NCI-H69 (cell line): ENCODE data around the gene ATP6V1C2.
"Not testable (repeated sequence)": the region's sequence is repeated elsewhere in the genome, so short reads cannot be mapped to it uniquely, and the experiment has no call there.

Experiments used
- DNase-seq: peaks from one replicate; lab custom pipeline; 2025; lab: John Stamatoyannopoulos, UW

Gene ATP6V1C2

GRCh38 chr2:10813163-10814138 is 92.0 kb downstream of the ATP6V1C2 start:
- not testable (repeated sequence) for DNase-seq

- DNase-seq: no peak
These were observed 92.7 kb downstream of the ATP6V1C2 start for GRCh38 chr2:10814142-10814541.

GRCh38 chr2:10814571-10815331 is 93.3 kb downstream of the ATP6V1C2 start:
- peak; percentile 6 for DNase-seq

GRCh38 chr2:10817413-10817812 is 96.0 kb downstream of the ATP6V1C2 start:
- DNase-seq: no peak

- DNase-seq: not testable (repeated sequence)
These were observed 96.9 kb downstream of the ATP6V1C2 start for GRCh38 chr2:10818305-10818704.

GRCh38 chr2:10818984-10819383 is 97.6 kb downstream of the ATP6V1C2 start:
- no peak for DNase-seq

GRCh38 chr2:10819714-10820314 is 98.4 kb downstream of the ATP6V1C2 start:
- DNase-seq: no peak

GRCh38 chr2:10820562-10820961 is 99.1 kb downstream of the ATP6V1C2 start:
- DNase-seq: no peak

GRCh38 chr2:10820978-10821695 is 99.7 kb downstream of the ATP6V1C2 start:
- DNase-seq: no peak

- no peak for DNase-seq
These were observed 102.8 kb downstream of the ATP6V1C2 start for GRCh38 chr2:10824191-10824590.

- DNase-seq: no peak
These were observed 104.6 kb downstream of the ATP6V1C2 start for GRCh38 chr2:10826026-10826425.

- no peak for DNase-seq
These were observed 105.2 kb downstream of the ATP6V1C2 start for GRCh38 chr2:10826625-10827024.

- DNase-seq: no peak
These were observed 106.9 kb downstream of the ATP6V1C2 start for GRCh38 chr2:10828346-10828745.

- peak; percentile 4 for DNase-seq
These were observed 107.9 kb downstream of the ATP6V1C2 start for GRCh38 chr2:10829299-10829698.

GRCh38 chr2:10830203-10830602 is 108.8 kb downstream of the ATP6V1C2 start:
- no peak for DNase-seq

- DNase-seq: no peak
These were observed 109.4 kb downstream of the ATP6V1C2 start for GRCh38 chr2:10830641-10831399.

- no peak for DNase-seq
These were observed 110.1 kb downstream of the ATP6V1C2 start for GRCh38 chr2:10831400-10831985.

- DNase-seq: peak; percentile 73
These were observed 110.9 kb downstream of the ATP6V1C2 start for GRCh38 chr2:10832203-10832936.

GRCh38 chr2:10833021-10833420 is 111.6 kb downstream of the ATP6V1C2 start:
- no peak for DNase-seq

GRCh38 chr2:10834068-10834655 is 112.7 kb downstream of the ATP6V1C2 start:
- no peak for DNase-seq
